Neuronal stem cell (in vitro differentiated cells): ENCODE results near the gene DLGAP4.

ENCODE experiments used
- DNase-seq: peaks from one replicate; pipeline ENCODE4 v3.0.0-alpha.2; 2013; ENCODE audit warnings: low spot score
- H2AFZ ChIP-seq: one replicate; pipeline ENCODE4 v1.6.1; 2013; ENCODE audit warnings: mild to moderate bottlenecking, low read length, inconsistent platforms
- H2AK5ac ChIP-seq: 2 replicates; pipeline ENCODE4 v1.6.1; 2013; ENCODE audit warnings: low read depth, mild to moderate bottlenecking, inconsistent platforms, low read length, moderate library complexity, mixed read lengths
- H2BK120ac ChIP-seq: 2 replicates; pipeline ENCODE4 v1.6.1; 2013; ENCODE audit warnings: low read depth, mild to moderate bottlenecking, inconsistent platforms, low read length, moderate library complexity, mixed read lengths
- H2BK12ac ChIP-seq: one replicate; pipeline ENCODE4 v1.6.1; 2013; ENCODE audit warnings: low read length, inconsistent platforms
- H2BK15ac ChIP-seq: 2 replicates; pipeline ENCODE4 v1.6.1; 2013; ENCODE audit warnings: mild to moderate bottlenecking, low read length, inconsistent platforms, mixed read lengths
- H2BK5ac ChIP-seq: one replicate; pipeline ENCODE4 v1.6.1; 2013; ENCODE audit warnings: inconsistent platforms, mild to moderate bottlenecking, low read length, moderate library complexity
- H3K14ac ChIP-seq: one replicate; pipeline ENCODE4 v1.6.1; 2013; ENCODE audit warnings: low read length, inconsistent platforms
- H3K18ac ChIP-seq: 2 replicates; pipeline ENCODE4 v1.6.1; 2013; ENCODE audit warnings: low read length, inconsistent platforms
- H3K23ac ChIP-seq: 2 replicates; pipeline ENCODE4 v1.6.1; 2013; ENCODE audit warnings: low read depth, mild to moderate bottlenecking, mixed read lengths, low read length, inconsistent platforms; ENCODE audit not compliant: poor library complexity
- H3K27ac ChIP-seq: replicated peaks from 3 replicates; pipeline ENCODE4 v1.5.1; 2013; ENCODE audit warnings: low read length, inconsistent platforms
- H3K27me3 ChIP-seq, 3 experiments: 2 replicates each; pipeline ENCODE4 v1.6.1; 2013; ENCODE audit warnings: low read length in 3 of 3, mild to moderate bottlenecking in 2 of 3, inconsistent platforms in 1 of 3, low read depth in 1 of 3, mixed read lengths in 1 of 3, moderate library complexity in 1 of 3; ENCODE audit not compliant: control insufficient read depth in 3 of 3, insufficient read depth in 3 of 3
- H3K36me3 ChIP-seq, 2 donors: replicated peaks in 1 of 2; 2 replicates each; pipeline ENCODE4 v1.6.1; 2013; ENCODE audit warnings: low read length in 2 of 2; ENCODE audit not compliant: control insufficient read depth in 2 of 2, insufficient read depth in 2 of 2
- H3K4ac ChIP-seq: 2 replicates; pipeline ENCODE4 v1.6.1; 2013; ENCODE audit warnings: inconsistent platforms, mild to moderate bottlenecking, low read length, moderate library complexity
- H3K4me1 ChIP-seq, 2 donors: 1 replicate in 1 of 2; 2 replicates in 1 of 2; pipeline ENCODE4 v1.6.1; 2013; ENCODE audit warnings: low read length in 2 of 2, low read depth in 1 of 2; ENCODE audit not compliant: control insufficient read depth in 2 of 2, insufficient read depth in 1 of 2
- H3K4me2 ChIP-seq: one replicate; pipeline ENCODE4 v1.6.1; 2013; ENCODE audit warnings: mild to moderate bottlenecking, low read length, inconsistent platforms; ENCODE audit not compliant: insufficient read depth, poor library complexity, severe bottlenecking
- H3K4me3 ChIP-seq, 2 donors: 2 replicates each; pipeline ENCODE4 v1.5.1; 2013; ENCODE audit warnings: low read length in 2 of 2, mild to moderate bottlenecking in 2 of 2, inconsistent platforms in 1 of 2, moderate library complexity in 1 of 2
- H3K79me1 ChIP-seq: one replicate; pipeline ENCODE4 v1.6.1; 2013; ENCODE audit warnings: low read depth, mild to moderate bottlenecking, inconsistent platforms, low read length, moderate library complexity
- H3K9ac ChIP-seq: one replicate; pipeline ENCODE4 v1.6.1; 2013; ENCODE audit warnings: mild to moderate bottlenecking, low read depth, low read length, inconsistent platforms; ENCODE audit not compliant: poor library complexity
- H3K9me3 ChIP-seq, 2 donors: replicated peaks in 1 of 2; 2 replicates each; pipeline versions ENCODE3 to v1.6.1; 2013; ENCODE audit warnings: low read length in 2 of 2, mild to moderate bottlenecking in 2 of 2, inconsistent platforms in 1 of 2, low read depth in 1 of 2, mixed read lengths in 1 of 2, moderate library complexity in 1 of 2; ENCODE audit not compliant: control insufficient read depth in 2 of 2, insufficient read depth in 1 of 2
- H4K8ac ChIP-seq: one replicate; pipeline ENCODE4 v1.6.1; 2013; ENCODE audit warnings: low read depth, mild to moderate bottlenecking, inconsistent platforms, low read length, moderate library complexity
- H4K91ac ChIP-seq: one replicate; pipeline ENCODE4 v1.6.1; 2013; ENCODE audit warnings: low read length, low read depth, mild to moderate bottlenecking, inconsistent platforms; ENCODE audit not compliant: poor library complexity
- WGBS, 2 donors: extraction: QIAGEN DNeasy Blood & Tissue Kit; methylation state at CpG; one replicate each; pipeline ENCODE4 v1.1.7; 2013; ENCODE audit warnings: missing lambda C conversion rate in 2 of 2, mixed read lengths in 1 of 2; ENCODE audit not compliant: insufficient read length in 2 of 2, insufficient replicate concordance in 1 of 2; ENCODE audit errors: extremely low coverage in 2 of 2; 5-methylcytosine and 5-hydroxymethylcytosine counted together

DLGAP4 gene

DNA sequence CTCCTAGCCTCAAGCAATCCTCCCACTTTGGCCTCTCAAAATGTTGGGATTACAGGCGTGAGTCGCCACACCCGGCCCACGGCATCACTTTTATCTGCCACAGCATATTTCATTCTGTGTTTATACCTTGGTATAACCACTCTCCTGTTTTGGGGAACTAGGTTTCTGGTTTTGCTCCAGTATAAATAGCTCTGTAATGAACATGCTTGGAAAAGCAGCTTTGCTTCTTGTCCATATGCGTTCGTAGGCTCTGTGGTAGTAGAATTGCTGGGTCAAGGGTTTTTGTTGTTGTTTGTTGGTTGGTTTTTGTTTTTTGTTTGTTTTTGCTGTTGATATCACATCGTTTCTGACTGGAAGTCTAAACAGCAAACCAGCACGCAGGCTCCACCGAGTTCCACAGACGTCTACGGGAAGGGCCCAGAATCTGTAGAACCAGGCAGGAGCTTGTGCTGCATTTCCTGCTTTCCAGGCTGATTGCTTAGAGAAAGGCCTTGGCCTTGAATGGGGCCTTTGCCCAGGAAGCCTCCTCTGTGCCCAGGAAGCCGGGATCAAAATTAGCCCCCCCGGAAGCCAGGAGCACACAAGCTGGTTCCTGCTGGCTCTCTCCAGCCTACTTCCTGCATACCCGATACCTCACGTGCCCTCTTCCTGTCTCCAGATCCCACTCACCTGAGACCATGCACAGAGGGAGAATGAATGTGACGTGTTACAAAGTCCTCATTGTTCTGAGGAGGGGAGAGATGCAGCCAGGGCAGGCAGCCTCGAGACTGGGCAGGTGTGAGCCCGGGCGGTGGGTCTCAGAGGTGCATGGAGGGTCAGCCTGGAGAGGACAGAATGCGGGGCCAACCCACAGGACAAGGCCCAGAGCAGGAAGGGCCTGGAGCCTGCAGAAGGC, 35.1 kb upstream of the DLGAP4 start:
- H3K23ac ChIP-seq, result no peak overlapping the region
- H3K4me1 ChIP-seq, result peaks cover 10 to 23% of the 10 kb centered on the region in 2 donors
- H3K27me3 ChIP-seq, result peaks cover 0 to under 1% (median 0%) of the 10 kb centered on the region in 3 experiments
- no peak overlapping the region for H3K4me2 ChIP-seq
- H3K14ac ChIP-seq, result no peak overlapping the region
- H4K91ac ChIP-seq, result no peak overlapping the region
- H2BK12ac ChIP-seq, result peak overlapping the region; percentile 35
- H2AK5ac ChIP-seq, result peak overlapping the region; percentile 69
- H3K4ac ChIP-seq, result no peak overlapping the region
- H3K36me3 ChIP-seq, result no peaks in the 10 kb centered on the region
- no peak for DNase-seq
- no peaks in the 10 kb centered on the region for H3K79me1 ChIP-seq
- no CpG with 5 or more reads among the region's 20 CpGs for WGBS, 2 donors
- H3K27ac ChIP-seq, result no peak overlapping the region
- H2BK120ac ChIP-seq, result no peak overlapping the region
- H3K4me3 ChIP-seq, result no peak overlapping the region
- peak overlapping the region; percentile 1 for H3K18ac ChIP-seq
- peak overlapping the region; percentile 42 for H2BK5ac ChIP-seq
- peak overlapping the region; percentile 85 for H2AFZ ChIP-seq
- peak overlapping the region; percentile 45 for H3K9ac ChIP-seq
- H3K9me3 ChIP-seq, result no peaks in the 10 kb centered on the region
- H4K8ac ChIP-seq, result no peak overlapping the region
- H2BK15ac ChIP-seq, result no peak overlapping the region

- H2BK15ac ChIP-seq, result no peak overlapping the region
- no peak overlapping the region for H3K23ac ChIP-seq
- H2BK120ac ChIP-seq, result no peak overlapping the region
- H3K14ac ChIP-seq, result no peak overlapping the region
- no peak overlapping the region for H3K27ac ChIP-seq
- H3K9me3 ChIP-seq, result no peaks in the 10 kb centered on the region
- H2BK12ac ChIP-seq, result peak overlapping the region; percentile 35
- WGBS, 2 donors, result no CpG with 5 or more reads among the region's 21 CpGs
- no peak for DNase-seq
- peak overlapping the region; percentile 69 for H2AK5ac ChIP-seq
- no peak overlapping the region for H3K4me2 ChIP-seq
- H3K9ac ChIP-seq, result peak overlapping the region; percentile 45
- peaks cover 0 to 3% (median 0%) of the 10 kb centered on the region in 3 experiments for H3K27me3 ChIP-seq
- H3K4me3 ChIP-seq, result no peak overlapping the region
- no peaks in the 10 kb centered on the region for H3K36me3 ChIP-seq
- H3K4ac ChIP-seq, result no peak overlapping the region
- H4K8ac ChIP-seq, result no peak overlapping the region
- H4K91ac ChIP-seq, result no peak overlapping the region
- peak overlapping the region; percentile 85 for H2AFZ ChIP-seq
- peak overlapping the region; percentile 42 for H2BK5ac ChIP-seq
- H3K4me1 ChIP-seq, result peaks cover 10 to 23% of the 10 kb centered on the region in 2 donors
- no peaks in the 10 kb centered on the region for H3K79me1 ChIP-seq
- peak overlapping the region; percentile 45 for H3K18ac ChIP-seq
Measured at GRCh38 chr20:36271639-36272546, 34.2 kb upstream of the DLGAP4 start.

GRCh38 chr20:36272547-36273220, 33.5 kb upstream of the DLGAP4 start:
- Histone ChIP-seq H2BK15ac (peak overlapping the region; percentile 17), H4K8ac (no peak overlapping the region), H2BK12ac (no peak overlapping the region), H2BK5ac (no peak overlapping the region), H4K91ac (no peak overlapping the region), H3K36me3 (no peaks in the 10 kb centered on the region), H2BK120ac (no peak overlapping the region), H2AFZ (no peak overlapping the region), H3K23ac (no peak overlapping the region), H2AK5ac (peak overlapping the region; percentile 86), H3K9ac (no peak overlapping the region), H3K27ac (no peak overlapping the region), H3K4me1 (peaks cover 8 to 23% of the 10 kb centered on the region in 2 donors), H3K14ac (no peak overlapping the region), H3K4ac (no peak overlapping the region), H3K4me2 (no peak overlapping the region), H3K4me3 (no peak overlapping the region), H3K79me1 (no peaks in the 10 kb centered on the region), H3K27me3 (peaks cover 0 to 6% (median 0%) of the 10 kb centered on the region in 3 experiments), H3K9me3 (no peaks in the 10 kb centered on the region), H3K18ac (no peak overlapping the region)
- WGBS, 2 donors, result no CpG with 5 or more reads among the region's 12 CpGs
- no peak for DNase-seq
